Stimulated activated CD8-positive, alpha-beta memory T cell treated with anti-CD3 and anti-CD28 coated beads, Interleukin-4, amount 100 ng/mL, for 24 hours (primary cell): ENCODE data around the gene EML2.
A peak's percentile ranks its signal among the peaks of the same experiment; 100 is the strongest.

ENCODE experiments used
- DNase-seq: peaks from one replicate; pipeline ENCODE4 v3.0.0-alpha.2; 2020; ENCODE audit warnings: low read depth

The EML2 gene

GRCh38 chr19:45587873-45588272, 51.3 kb downstream of the EML2 start:
- no peak for DNase-seq

GRCh38 chr19:45585158-45585577, 54.0 kb downstream of the EML2 start:
- DNase-seq = no peak

- peak; percentile 98 for DNase-seq
These were observed 54.7 kb downstream of the EML2 start, which contains the start of gene OPA3 for GRCh38 chr19:45584332-45585157. Gene OPA3, minus strand, starts transcription at chr19:45584802. Its CDS starts 38 bp downstream, at chr19:45584764.

GRCh38 chr19:45581576-45581975, 57.6 kb downstream of the EML2 start:
- no peak for DNase-seq

GRCh38 chr19:45578861-45579260, 60.3 kb downstream of the EML2 start:
- DNase-seq = no peak

GRCh38 chr19:45577111-45577905, 61.9 kb downstream of the EML2 start:
- DNase-seq = no peak

- no peak for DNase-seq
These were observed 62.5 kb downstream of the EML2 start for GRCh38 chr19:45576682-45577081.

- no peak for DNase-seq
These were observed 64.0 kb downstream of the EML2 start for GRCh38 chr19:45575216-45575615.

- no peak for DNase-seq
These were observed 64.7 kb downstream of the EML2 start for GRCh38 chr19:45574526-45574925.

GRCh38 chr19:45571457-45572220, 67.6 kb downstream of the EML2 start:
- DNase-seq = no peak

- peak; percentile 44 for DNase-seq
These were observed 69.4 kb downstream of the EML2 start for GRCh38 chr19:45569619-45570421.

- DNase-seq = no peak
These were observed 70.5 kb downstream of the EML2 start for GRCh38 chr19:45568732-45569131.

- DNase-seq = no peak
These were observed 71.6 kb downstream of the EML2 start for GRCh38 chr19:45567609-45568008.

GRCh38 chr19:45564131-45564780, 74.9 kb downstream of the EML2 start:
- DNase-seq = no peak

GRCh38 chr19:45560686-45561085, 78.5 kb downstream of the EML2 start:
- no peak for DNase-seq

GRCh38 chr19:45560038-45560437, 79.2 kb downstream of the EML2 start:
- no peak for DNase-seq
